Neutrophil (primary cell): ENCODE results near the gene LORICRIN.

ENCODE experiments used
- H3K27ac ChIP-seq: fragments of 200-600 bp; sonication (generic); 2 replicates; pipeline ENCODE4 v1.5.1; 2016; ENCODE audit warnings: mild to moderate bottlenecking, moderate library complexity
- H3K27me3 ChIP-seq: fragments of 200-600 bp; sonication (generic); 2 replicates; pipeline ENCODE4 v1.6.0; 2016; ENCODE audit warnings: mild to moderate bottlenecking
- H3K36me3 ChIP-seq: fragments of 200-600 bp; sonication (generic); 2 replicates; pipeline ENCODE4 v1.5.1; 2017
- H3K4me1 ChIP-seq, 2 experiments: fragments of 200-600 bp in 1 of 2; sonication (generic) in 1 of 2; 1 replicate in 1 of 2; 2 replicates in 1 of 2; pipeline versions ENCODE4 v1.5.1 to v1.6.1; 2013 to 2016; ENCODE audit warnings: low read depth in 1 of 2, low read length in 1 of 2, mild to moderate bottlenecking in 1 of 2, moderate library complexity in 1 of 2; ENCODE audit not compliant: control insufficient read depth in 1 of 2, insufficient read depth in 1 of 2
- H3K4me3 ChIP-seq, 2 experiments: fragments of 200-600 bp in 1 of 2; sonication (generic) in 1 of 2; 1 replicate in 1 of 2; 2 replicates in 1 of 2; pipeline ENCODE4 v1.5.1; 2013 to 2016; ENCODE audit warnings: low read depth in 1 of 2, low read length in 1 of 2, mild to moderate bottlenecking in 1 of 2, moderate library complexity in 1 of 2
- H3K9me3 ChIP-seq: fragments of 200-600 bp; sonication (generic); 2 replicates; pipeline ENCODE4 v1.5.1; 2016
- TF ChIP-seq, protein P1 (sequence below): fragments of 200-600 bp; sonication (generic); IDR thresholded peaks from 2 replicates; pipeline ENCODE4 v1.5.1; 2016; ENCODE audit warnings: antibody characterized with exemption

Gene LORICRIN

DNA sequence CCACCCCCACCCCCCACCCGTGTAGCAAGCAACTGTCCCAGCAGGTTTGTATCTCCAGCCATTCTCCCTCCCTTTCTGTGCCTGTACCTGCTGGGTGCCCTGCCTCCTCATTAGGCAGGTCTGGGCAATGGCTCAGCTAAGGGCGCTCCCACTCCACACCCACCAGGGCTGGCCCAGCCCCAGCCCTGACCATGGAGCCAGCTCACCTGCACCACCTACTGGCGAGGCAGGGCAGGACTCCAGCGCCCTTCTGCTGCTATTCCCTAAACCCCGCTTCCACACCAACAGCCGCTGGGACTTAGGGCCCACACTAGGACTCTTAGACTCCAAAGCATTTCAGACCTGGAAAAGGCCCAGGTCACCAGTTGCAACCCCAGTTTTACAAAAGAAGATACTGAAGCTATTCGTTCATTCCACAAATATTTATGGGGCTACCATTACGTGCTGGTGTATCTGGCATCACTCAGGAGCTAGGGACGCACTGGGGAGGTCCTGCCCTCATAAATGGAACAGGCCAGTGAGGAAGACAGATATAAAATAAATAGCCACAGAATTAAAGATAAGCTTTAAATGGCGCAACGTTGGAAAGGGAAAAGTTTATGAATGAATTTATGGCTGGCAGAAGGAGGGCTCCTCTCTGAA is 29.3 kb downstream of the LORICRIN start:
- H3K4me3 ChIP-seq, result no peak overlapping the region
- TF ChIP-seq, protein P1, sequence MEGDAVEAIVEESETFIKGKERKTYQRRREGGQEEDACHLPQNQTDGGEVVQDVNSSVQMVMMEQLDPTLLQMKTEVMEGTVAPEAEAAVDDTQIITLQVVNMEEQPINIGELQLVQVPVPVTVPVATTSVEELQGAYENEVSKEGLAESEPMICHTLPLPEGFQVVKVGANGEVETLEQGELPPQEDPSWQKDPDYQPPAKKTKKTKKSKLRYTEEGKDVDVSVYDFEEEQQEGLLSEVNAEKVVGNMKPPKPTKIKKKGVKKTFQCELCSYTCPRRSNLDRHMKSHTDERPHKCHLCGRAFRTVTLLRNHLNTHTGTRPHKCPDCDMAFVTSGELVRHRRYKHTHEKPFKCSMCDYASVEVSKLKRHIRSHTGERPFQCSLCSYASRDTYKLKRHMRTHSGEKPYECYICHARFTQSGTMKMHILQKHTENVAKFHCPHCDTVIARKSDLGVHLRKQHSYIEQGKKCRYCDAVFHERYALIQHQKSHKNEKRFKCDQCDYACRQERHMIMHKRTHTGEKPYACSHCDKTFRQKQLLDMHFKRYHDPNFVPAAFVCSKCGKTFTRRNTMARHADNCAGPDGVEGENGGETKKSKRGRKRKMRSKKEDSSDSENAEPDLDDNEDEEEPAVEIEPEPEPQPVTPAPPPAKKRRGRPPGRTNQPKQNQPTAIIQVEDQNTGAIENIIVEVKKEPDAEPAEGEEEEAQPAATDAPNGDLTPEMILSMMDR, result peak; percentile 52

GRCh38 chr1:153291514-153291913 is 32.0 kb downstream of the LORICRIN start:
- peaks cover 26% of the 10 kb centered on the region for H3K27me3 ChIP-seq
- no peak overlapping the region for H3K27ac ChIP-seq
- H3K4me1 ChIP-seq, result peaks cover 19 to 40% of the 10 kb centered on the region in 2 experiments
- H3K36me3 ChIP-seq, result no peaks in the 10 kb centered on the region
- H3K9me3 ChIP-seq, result no peaks in the 10 kb centered on the region
- no peak overlapping the region for H3K4me3 ChIP-seq
- TF ChIP-seq, protein P1, result no peak

More for the DNA sequence above, 29.3 kb downstream of the LORICRIN start:
- no peak overlapping the region for H3K27ac ChIP-seq
- peaks cover 34% of the 10 kb centered on the region for H3K27me3 ChIP-seq
- H3K4me1 ChIP-seq, result peaks cover 25 to 28% of the 10 kb centered on the region in 2 experiments
- no peaks in the 10 kb centered on the region for H3K9me3 ChIP-seq
- no peaks in the 10 kb centered on the region for H3K36me3 ChIP-seq

GRCh38 chr1:153292185-153292584 is 32.7 kb downstream of the LORICRIN start:
- TF ChIP-seq, protein P1, result no peak
- Histone ChIP-seq H3K4me1 (peaks cover 13 to 33% of the 10 kb centered on the region in 2 experiments), H3K4me3 (no peak overlapping the region), H3K27ac (no peak overlapping the region), H3K27me3 (peaks cover 33% of the 10 kb centered on the region), H3K36me3 (no peaks in the 10 kb centered on the region), H3K9me3 (no peaks in the 10 kb centered on the region)

DNA sequence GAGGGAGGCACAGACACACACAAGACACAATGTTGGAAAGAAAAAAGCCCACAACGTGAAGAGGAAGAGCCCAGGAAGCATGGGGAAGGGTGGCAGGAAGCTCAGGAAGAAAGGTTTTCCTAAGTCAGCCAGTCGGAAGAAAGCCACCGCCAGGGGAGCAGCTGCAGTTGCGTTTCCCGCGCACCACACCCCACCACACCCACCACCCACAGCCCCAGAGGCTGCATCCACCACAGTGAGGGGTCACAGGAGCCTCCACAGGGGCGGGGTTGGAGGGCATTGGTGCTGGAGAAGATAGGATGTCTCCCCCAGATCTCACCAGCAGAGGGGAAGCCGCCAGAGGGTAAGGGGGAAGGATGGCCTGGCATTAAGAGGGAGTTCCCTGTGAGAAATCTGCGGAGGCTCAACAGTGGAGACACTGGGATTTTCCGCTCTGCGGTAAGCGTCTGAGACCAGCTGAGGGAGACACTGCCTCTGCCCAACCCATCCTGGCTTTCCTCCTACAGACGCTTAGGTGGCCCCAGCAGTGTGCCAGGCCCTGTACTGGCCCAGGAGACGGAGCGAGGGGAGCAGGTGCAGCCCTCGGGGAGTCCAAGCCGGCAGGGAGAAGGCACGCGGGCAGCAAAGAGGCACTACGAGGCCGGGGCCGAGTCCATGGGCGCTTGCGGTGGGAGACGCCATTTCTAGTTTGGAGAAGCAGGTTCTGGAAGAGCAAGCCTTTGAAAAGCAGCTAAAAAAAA is 33.4 kb downstream of the LORICRIN start:
- Histone ChIP-seq H3K4me3 (no peak overlapping the region), H3K27ac (no peak overlapping the region)
- TF ChIP-seq, protein P1, result no peak

DNA sequence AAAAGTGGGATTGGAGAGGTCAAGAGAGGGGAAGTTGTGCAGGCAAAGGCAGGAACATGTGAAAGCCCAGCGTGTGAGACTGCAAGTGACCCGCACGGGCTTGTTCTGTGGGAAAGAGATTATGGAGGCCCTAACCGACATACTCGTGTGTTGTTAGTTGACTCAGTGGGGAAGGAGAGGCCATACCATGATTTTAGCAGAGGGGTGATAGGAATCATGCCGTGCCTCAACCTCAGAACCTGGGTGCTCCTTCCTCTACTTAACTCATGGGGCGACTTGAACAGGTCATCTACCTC is 33.9 kb downstream of the LORICRIN start:
- Histone ChIP-seq H3K4me1 (peaks cover 9 to 30% of the 10 kb centered on the region in 2 experiments), H3K36me3 (no peaks in the 10 kb centered on the region), H3K27me3 (peaks cover 34% of the 10 kb centered on the region), H3K27ac (no peak overlapping the region), H3K9me3 (no peaks in the 10 kb centered on the region), H3K4me3 (no peak overlapping the region)
- TF ChIP-seq, protein P1, result no peak

More for the DNA sequence above, 33.4 kb downstream of the LORICRIN start:
- H3K36me3 ChIP-seq, result no peaks in the 10 kb centered on the region
- no peaks in the 10 kb centered on the region for H3K9me3 ChIP-seq
- H3K4me1 ChIP-seq, result peaks cover 9 to 30% of the 10 kb centered on the region in 2 experiments
- peaks cover 34% of the 10 kb centered on the region for H3K27me3 ChIP-seq
